Esophagus squamous epithelium (tissue), 4 donors: Measurements from ENCODE around the gene MIER3.

Experiments
- CTCF ChIP-seq, 6 experiments: fragments of 450-650 bp in 4 of 6; fragments of 200-600 bp in 2 of 6; sonication (generic) in 2 of 6; IDR thresholded peaks; one replicate each; pipeline ENCODE4 v1.5.1; 2016 to 2019; ENCODE audit warnings: antibody characterized with exemption in 6 of 6, mild to moderate bottlenecking in 4 of 6, moderate library complexity in 4 of 6
- POLR2A ChIP-seq, 4 donors: fragments of 450-650 bp; IDR thresholded peaks; one replicate each; pipeline ENCODE4 v1.6.1; 2017; ENCODE audit warnings: antibody characterized with exemption in 4 of 4, mild to moderate bottlenecking in 4 of 4, moderate library complexity in 3 of 4

- no peak for TF ChIP-seq CTCF (IDR thresholded peaks at IDR 0.05)
- no peak for TF ChIP-seq POLR2A (IDR thresholded peaks at IDR 0.05)
Measured at GRCh38 chr5:56950626-56951125, 1.2 kb downstream of the MIER3 start.
